Fibroblast of lung (primary cell): ENCODE results near the gene EEFSEC.

ENCODE experiments used
- EZH2 ChIP-seq: IDR thresholded peaks from 2 replicates; pipeline ENCODE4 v1.5.1; 2012; ENCODE audit warnings: low read length, control low read depth, mild to moderate bottlenecking; ENCODE audit errors: missing control alignments
- TF ChIP-seq, protein P1 (sequence below), 2 donors: IDR thresholded peaks in 1 of 2; conservative IDR thresholded peaks in 1 of 2; 1 replicate in 1 of 2; 2 replicates in 1 of 2; pipeline ENCODE4 v1.5.1; 2011 to 2012; ENCODE audit warnings: low read length in 2 of 2, control low read depth in 1 of 2, inconsistent platforms in 1 of 2, low read depth in 1 of 2, mild to moderate bottlenecking in 1 of 2

DNA sequence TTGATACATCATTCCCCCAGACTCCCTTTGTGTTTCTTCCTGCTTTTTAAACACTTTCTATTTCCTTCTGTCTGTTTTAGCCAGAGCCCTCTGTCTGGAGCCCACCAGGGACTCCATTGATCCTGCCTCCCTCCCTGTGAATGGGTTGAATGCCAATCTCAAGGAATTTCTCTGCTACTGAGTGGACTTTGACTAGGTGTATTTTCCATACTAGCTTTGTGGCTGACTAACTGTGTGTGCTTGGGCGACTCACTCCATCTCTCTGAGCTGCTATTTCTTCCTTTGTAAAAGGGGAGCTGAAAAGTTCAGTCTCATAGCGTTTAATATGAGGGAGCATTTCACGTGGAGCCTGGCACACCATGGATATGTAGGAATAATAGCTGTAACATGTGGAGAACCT, 98.8 kb downstream of the EEFSEC start:
- TF ChIP-seq, protein P1, sequence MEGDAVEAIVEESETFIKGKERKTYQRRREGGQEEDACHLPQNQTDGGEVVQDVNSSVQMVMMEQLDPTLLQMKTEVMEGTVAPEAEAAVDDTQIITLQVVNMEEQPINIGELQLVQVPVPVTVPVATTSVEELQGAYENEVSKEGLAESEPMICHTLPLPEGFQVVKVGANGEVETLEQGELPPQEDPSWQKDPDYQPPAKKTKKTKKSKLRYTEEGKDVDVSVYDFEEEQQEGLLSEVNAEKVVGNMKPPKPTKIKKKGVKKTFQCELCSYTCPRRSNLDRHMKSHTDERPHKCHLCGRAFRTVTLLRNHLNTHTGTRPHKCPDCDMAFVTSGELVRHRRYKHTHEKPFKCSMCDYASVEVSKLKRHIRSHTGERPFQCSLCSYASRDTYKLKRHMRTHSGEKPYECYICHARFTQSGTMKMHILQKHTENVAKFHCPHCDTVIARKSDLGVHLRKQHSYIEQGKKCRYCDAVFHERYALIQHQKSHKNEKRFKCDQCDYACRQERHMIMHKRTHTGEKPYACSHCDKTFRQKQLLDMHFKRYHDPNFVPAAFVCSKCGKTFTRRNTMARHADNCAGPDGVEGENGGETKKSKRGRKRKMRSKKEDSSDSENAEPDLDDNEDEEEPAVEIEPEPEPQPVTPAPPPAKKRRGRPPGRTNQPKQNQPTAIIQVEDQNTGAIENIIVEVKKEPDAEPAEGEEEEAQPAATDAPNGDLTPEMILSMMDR (conservative IDR thresholded peaks at IDR 0.05 in 1 of 2, IDR thresholded peaks at IDR 0.05 in 1 of 2; ENCODE audit: low read depth in 1 of 2, low read length in 2 of 2) = no peak
- no peak for TF ChIP-seq EZH2
